ENCODE data around the gene FARSB. TPM values are rescaled to one million over a fixed set of nuclear protein-coding genes. Genes with fewer than 3 reads are reported as not detected.

Gene FARSB
- total and polyA plus RNA-seq, 2 donors (not counting 3 experiments of a cell fraction or from before 2014, with no cell fraction given) = 12.7 to 29.4 TPM

- intact Hi-C loops (cut with micrococcal nuclease) (no loop called here), dilution Hi-C loops (cut with MboI; ENCODE audit: extremely low pct_ligation_motif_present, low sequenced_read_pairs) (no loop called here)
- no peak overlapping the region for H3K4me3 ChIP-seq (replicated peaks in 1 of 3; ENCODE audit: insufficient read depth in 1 of 3, low read depth in 1 of 3, low read length in 3 of 3)
- DNase-seq (ENCODE audit: low read depth, low spot score) = no peak
- no peaks in the 10 kb centered on the region for H3K36me3 ChIP-seq (ENCODE audit: control insufficient read depth in 2 of 2, extremely low read depth in 1 of 2, insufficient read depth in 2 of 2, low read length in 2 of 2)
- no peak overlapping the region for H2AFZ ChIP-seq (ENCODE audit: low read depth, low read length)
- CTCF ChIA-PET = no interaction called here
- H3K27me3 ChIP-seq (ENCODE audit: control insufficient read depth in 2 of 2, insufficient read depth in 2 of 2, low read length in 2 of 2) = no peaks in the 10 kb centered on the region
- H3K9ac ChIP-seq (replicated peaks; ENCODE audit: extremely low read depth, insufficient read depth, low read length) = no peak overlapping the region
- H4K20me1 ChIP-seq (replicated peaks; ENCODE audit: control insufficient read depth, extremely low read depth, insufficient read depth, low read length) = no peaks in the 10 kb centered on the region
- FAIRE-seq = no peak
- TF ChIP-seq POLR2A (IDR thresholded peaks at IDR 0.05; ENCODE audit: low read depth, low read length) = no peak
- TF ChIP-seq JUN (IDR thresholded peaks at IDR 0.05; ENCODE audit: borderline replicate concordance, insufficient read depth, insufficient read length, low read depth) = no peak
- TF ChIP-seq MAX (IDR thresholded peaks at IDR 0.05; ENCODE audit: insufficient read depth, insufficient read length) = no peak
- TF ChIP-seq MYC (IDR thresholded peaks at IDR 0.05; ENCODE audit: low read depth, low read length) = no peak
- no peak for TF ChIP-seq GATA2 (IDR thresholded peaks at IDR 0.05; ENCODE audit: insufficient read depth, insufficient read length, low read depth, low read length)
- no peak for TF ChIP-seq POLR2AphosphoS5 (IDR thresholded peaks at IDR 0.05; ENCODE audit: insufficient read depth, low read depth, low read length)
- TF ChIP-seq CTCF (IDR thresholded peaks at IDR 0.05; ENCODE audit: extremely low read depth in 1 of 2, insufficient read depth in 1 of 2, low read depth in 1 of 2, low read length in 2 of 2) = no peak
- H3K9me1 ChIP-seq (replicated peaks; ENCODE audit: control insufficient read depth, extremely low read depth, insufficient read depth, low read length) = no peaks in the 10 kb centered on the region
- no peaks in the 10 kb centered on the region for H3K9me3 ChIP-seq (replicated peaks; ENCODE audit: control insufficient read depth, insufficient read depth, low read length)
- H3K4me1 ChIP-seq (ENCODE audit: control insufficient read depth, extremely low read depth, insufficient read depth, low read length) = no peaks in the 10 kb centered on the region
- H3K4me2 ChIP-seq (ENCODE audit: insufficient read depth, low read length) = no peak overlapping the region
- no peak overlapping the region for H3K27ac ChIP-seq (ENCODE audit: insufficient read depth, low read depth, low read length)
- POLR2A ChIA-PET = no interaction called here
- H3K79me2 ChIP-seq (ENCODE audit: control insufficient read depth, insufficient read depth, low read length) = no peaks in the 10 kb centered on the region
- no TSS peak for BruUV-seq (replicated peaks)
Measured at GRCh38 chr2:222566229-222566628, 89.7 kb downstream of the FARSB start.

Measured in endothelial cell of umbilical vein (primary cell).